Right lobe of liver (tissue), 4 donors: ENCODE data around the gene LECT2.

Experiments used
- POLR2A ChIP-seq: fragments of 450-650 bp; IDR thresholded peaks from one replicate; pipeline ENCODE4 v1.6.1; 2017; ENCODE audit warnings: antibody characterized with exemption, mild to moderate bottlenecking
- TF ChIP-seq, protein P1 (sequence below), 4 donors: fragments of 200-600 bp in 3 of 4; fragments of 450-650 bp in 1 of 4; IDR thresholded peaks; one replicate each; pipeline versions ENCODE4 v1.5.1 to v1.8.0; 2016 to 2022; ENCODE audit warnings: antibody characterized with exemption in 4 of 4, mild to moderate bottlenecking in 2 of 4
- donor health status: DM: no; HTN: no; CAD: no.
- donor health status: DM: no; HTN: no; CAD: no.
- donor health status: DM: no; HTN: yes; CAD: no.

DNA sequence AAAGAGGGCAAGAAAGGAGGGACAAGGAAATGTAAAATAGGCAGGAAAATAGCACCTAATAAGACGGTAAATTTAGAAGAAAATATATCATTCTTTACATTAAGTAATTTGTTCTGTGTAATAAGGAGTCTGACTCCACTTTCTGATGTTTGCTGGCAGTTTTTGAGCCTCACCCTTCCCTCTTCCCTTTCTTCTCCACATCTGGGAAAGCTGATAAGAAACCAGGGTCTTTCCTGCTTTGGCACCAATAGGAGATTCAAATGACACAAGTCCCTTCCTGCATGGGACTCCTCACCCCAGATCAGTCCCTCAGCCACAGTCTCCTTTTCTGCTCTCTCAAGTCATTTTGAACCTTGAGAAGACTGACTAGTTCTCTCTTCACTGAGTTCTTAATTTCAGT, 31.2 kb upstream of the LECT2 start:
- TF ChIP-seq, protein P1, sequence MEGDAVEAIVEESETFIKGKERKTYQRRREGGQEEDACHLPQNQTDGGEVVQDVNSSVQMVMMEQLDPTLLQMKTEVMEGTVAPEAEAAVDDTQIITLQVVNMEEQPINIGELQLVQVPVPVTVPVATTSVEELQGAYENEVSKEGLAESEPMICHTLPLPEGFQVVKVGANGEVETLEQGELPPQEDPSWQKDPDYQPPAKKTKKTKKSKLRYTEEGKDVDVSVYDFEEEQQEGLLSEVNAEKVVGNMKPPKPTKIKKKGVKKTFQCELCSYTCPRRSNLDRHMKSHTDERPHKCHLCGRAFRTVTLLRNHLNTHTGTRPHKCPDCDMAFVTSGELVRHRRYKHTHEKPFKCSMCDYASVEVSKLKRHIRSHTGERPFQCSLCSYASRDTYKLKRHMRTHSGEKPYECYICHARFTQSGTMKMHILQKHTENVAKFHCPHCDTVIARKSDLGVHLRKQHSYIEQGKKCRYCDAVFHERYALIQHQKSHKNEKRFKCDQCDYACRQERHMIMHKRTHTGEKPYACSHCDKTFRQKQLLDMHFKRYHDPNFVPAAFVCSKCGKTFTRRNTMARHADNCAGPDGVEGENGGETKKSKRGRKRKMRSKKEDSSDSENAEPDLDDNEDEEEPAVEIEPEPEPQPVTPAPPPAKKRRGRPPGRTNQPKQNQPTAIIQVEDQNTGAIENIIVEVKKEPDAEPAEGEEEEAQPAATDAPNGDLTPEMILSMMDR (IDR thresholded peaks at IDR 0.05), result no peak
- no peak for TF ChIP-seq POLR2A
